Muscle layer of colon (tissue), 2 donors: Measurements from ENCODE around the gene ZBTB7A.
"Not testable (repeated sequence)": the region's sequence is repeated elsewhere in the genome, so short reads cannot be mapped to it uniquely, and the experiment has no call there.

Experiments
- H3K27ac ChIP-seq: one replicate; pipeline ENCODE4 v1.7.0; 2013; ENCODE audit warnings: low read depth, mild to moderate bottlenecking, low read length, moderate library complexity
- H3K27me3 ChIP-seq, 2 donors: one replicate each; pipeline ENCODE4 v1.7.0; 2013; ENCODE audit warnings: low read length in 2 of 2, mild to moderate bottlenecking in 2 of 2; ENCODE audit not compliant: insufficient read depth in 2 of 2, control insufficient read depth in 1 of 2
- H3K36me3 ChIP-seq: one replicate; pipeline ENCODE4 v1.7.0; 2013; ENCODE audit warnings: mild to moderate bottlenecking, low read length; ENCODE audit not compliant: insufficient read depth
- H3K4me1 ChIP-seq: one replicate; pipeline ENCODE4 v1.7.0; 2013; ENCODE audit warnings: mild to moderate bottlenecking, low read length; ENCODE audit not compliant: insufficient read depth
- H3K4me3 ChIP-seq, 2 donors: one replicate each; pipeline ENCODE4 v1.7.0; 2013; ENCODE audit warnings: low read length in 2 of 2, low read depth in 1 of 2, mild to moderate bottlenecking in 1 of 2, moderate library complexity in 1 of 2
- H3K9ac ChIP-seq: one replicate; pipeline ENCODE4 v1.7.0; 2013; ENCODE audit warnings: low read length
- H3K9me3 ChIP-seq: one replicate; pipeline ENCODE4 v1.7.0; 2013; ENCODE audit warnings: mild to moderate bottlenecking, low read length
- donor health status: abdominal sarcoma.
- donor health status: Adenocarcinoma of cecum.

Gene ZBTB7A

DNA sequence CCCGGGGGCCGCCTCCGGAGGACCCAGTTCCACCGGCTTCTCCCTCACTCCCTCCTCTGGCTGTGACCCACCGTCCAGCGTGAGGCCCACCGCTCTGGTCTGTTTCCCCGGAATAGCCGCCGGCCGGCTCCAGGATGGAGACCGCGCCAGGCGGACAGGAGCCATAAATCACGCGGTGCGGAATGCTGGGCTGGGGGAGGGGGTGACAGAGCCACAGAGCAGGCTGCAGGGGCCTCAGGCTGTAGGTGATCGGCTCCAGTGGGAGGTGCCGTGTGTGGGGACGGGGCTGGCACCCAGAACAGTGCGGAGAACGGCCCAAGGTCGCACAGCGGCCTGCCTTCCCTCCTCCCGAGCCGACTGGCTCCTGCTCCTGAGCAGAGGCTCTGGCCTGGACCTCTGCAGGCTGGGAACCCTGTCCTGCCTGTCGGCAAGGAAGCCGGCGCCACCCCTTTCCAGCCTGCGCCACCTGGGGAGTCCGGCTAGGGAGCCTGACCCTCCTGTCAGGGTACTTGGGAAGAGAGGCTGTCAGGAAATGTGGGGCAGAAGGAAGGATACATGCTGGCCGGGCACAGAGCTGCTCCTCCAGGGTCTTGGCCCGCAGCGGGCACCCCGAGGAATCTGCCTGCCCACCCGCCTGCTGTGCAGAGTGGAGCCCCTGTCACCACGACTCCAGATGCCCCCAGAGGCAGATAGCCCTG is 50.8 kb downstream of the ZBTB7A start:
- H3K27ac ChIP-seq: peak overlapping the region; percentile 64
- H3K27me3 ChIP-seq: no peaks in the 10 kb centered on the region
- peaks cover 71% of the 10 kb centered on the region for H3K4me1 ChIP-seq
- no peaks in the 10 kb centered on the region for H3K9me3 ChIP-seq
- H3K36me3 ChIP-seq: peaks cover 24% of the 10 kb centered on the region
- H3K9ac ChIP-seq: peak overlapping the region; percentile 49
- peak overlapping the region in 1 of 2 donors; percentile 28 for H3K4me3 ChIP-seq

DNA sequence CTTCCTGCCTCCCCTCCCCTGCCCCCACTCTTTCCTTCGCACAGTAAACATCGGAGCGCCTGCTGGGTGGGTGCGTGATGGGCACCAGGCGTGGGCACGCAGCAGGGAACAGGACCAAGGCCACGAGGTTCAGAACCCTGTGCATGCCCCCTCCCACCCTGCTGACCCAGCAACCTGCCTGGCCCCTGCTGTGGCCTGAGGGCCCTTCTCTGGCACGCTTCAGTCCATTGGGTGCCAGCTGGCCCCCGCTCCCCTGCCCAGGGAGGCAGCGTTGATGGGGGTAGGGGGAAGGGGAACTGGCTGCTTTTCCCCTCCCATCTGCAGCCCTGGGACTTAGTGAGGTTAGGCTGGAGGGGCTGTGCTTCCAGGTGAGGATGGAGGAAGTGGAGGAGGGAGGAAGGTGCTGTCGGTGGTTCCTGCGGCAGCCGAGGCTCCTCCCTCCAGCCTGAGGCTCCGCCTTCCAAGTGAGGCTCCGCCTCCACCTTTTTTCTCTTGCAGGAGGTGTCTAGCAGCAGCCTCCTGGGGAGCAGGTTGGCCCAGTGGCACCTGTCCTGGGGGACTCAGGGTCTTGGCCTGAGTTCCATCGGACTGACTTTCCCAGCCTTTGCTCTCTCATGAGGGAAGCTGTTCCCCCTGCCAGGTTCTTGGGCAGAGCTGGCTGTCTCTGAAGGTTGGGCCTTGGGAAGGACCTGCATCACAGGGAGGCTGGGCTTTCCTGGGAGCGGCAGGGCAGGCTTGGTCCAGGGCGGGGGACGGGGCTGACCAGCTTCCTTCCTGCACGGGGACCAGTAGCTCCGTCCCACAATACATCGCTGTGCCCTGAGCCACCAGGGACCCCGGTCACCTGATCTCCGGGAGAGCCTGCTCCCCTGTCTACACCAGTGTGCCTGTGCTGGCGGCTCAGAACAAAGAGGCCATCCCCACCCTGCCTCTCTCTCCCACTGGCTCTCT is 51.9 kb downstream of the ZBTB7A start:
- H3K27ac ChIP-seq: peak overlapping the region; percentile 64
- H3K4me1 ChIP-seq: peaks cover 73% of the 10 kb centered on the region
- no peaks in the 10 kb centered on the region for H3K9me3 ChIP-seq
- H3K36me3 ChIP-seq: peaks cover 24% of the 10 kb centered on the region
- peak overlapping the region; percentile 49 for H3K9ac ChIP-seq
- H3K4me3 ChIP-seq: no peak overlapping the region
- no peaks in the 10 kb centered on the region for H3K27me3 ChIP-seq

DNA sequence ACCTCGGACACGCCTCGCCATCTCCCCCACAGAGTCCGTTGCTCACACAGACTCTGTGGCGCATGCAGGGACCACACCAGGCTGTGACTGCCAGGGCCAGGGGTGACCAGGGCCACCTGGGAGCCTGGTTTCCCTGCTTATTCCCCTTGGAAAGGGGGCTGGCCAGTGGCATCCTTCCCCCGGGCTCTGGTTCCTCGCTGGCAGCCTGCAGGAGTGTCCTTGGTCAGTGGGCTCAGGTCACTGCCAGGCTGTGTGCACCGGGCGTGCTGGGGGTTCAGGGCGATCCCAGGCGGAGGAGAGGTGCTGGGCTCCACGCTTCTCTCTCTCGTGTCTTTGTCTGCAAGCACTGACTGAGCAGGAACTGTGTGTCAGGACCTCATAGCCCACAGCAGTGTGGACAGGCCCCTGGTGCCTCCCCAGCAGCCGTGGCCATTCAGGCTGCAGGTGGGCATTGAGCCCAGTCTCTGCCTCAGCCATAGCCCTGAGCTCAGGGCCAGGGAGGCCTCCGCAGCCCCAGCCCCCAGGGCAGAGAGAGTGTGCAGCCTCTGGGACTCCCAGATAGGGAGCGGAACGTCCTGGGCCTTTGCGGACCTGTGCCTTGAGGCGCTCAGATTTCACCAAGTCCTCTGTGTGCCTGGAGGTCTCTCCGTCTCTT is 52.7 kb downstream of the ZBTB7A start:
- Histone ChIP-seq H3K9ac (no peak overlapping the region), H3K36me3 (peaks cover 24% of the 10 kb centered on the region), H3K9me3 (no peaks in the 10 kb centered on the region), H3K27ac (peak overlapping the region; percentile 64), H3K27me3 (no peaks in the 10 kb centered on the region), H3K4me3 (no peak overlapping the region), H3K4me1 (peaks cover 75% of the 10 kb centered on the region)

DNA sequence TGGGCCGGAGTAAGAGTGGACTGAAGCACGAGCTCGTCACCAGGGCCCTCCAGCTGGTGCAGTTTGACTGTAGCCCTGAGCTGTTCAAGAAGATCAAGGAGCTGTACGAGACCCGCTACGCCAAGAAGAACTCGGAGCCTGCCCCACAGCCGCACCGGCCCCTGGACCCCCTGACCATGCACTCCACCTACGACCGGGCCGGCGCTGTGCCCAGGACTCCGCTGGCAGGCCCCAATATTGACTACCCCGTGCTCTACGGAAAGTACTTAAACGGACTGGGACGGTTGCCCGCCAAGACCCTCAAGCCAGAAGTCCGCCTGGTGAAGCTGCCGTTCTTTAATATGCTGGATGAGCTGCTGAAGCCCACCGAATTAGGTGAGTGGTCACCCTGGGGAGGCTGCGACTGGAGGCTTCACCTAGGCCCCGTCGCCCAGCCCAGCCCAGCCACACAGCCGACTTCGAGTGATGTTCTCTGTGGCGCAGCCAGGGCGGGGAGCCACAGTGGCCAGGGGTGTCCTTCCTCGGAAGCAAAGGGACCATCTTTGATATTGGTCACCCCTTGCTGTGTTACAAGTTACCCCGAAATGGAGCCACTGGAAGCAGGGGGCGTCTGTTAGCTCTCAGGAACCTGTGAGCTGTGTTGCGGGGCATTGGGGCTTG is 53.6 kb downstream of the ZBTB7A start:
- Histone ChIP-seq H3K9me3 (no peaks in the 10 kb centered on the region), H3K36me3 (peaks cover 18% of the 10 kb centered on the region), H3K9ac (no peak overlapping the region), H3K4me1 (peaks cover 84% of the 10 kb centered on the region), H3K27ac (peak overlapping the region; percentile 64), H3K27me3 (no peaks in the 10 kb centered on the region), H3K4me3 (no peak overlapping the region)

DNA sequence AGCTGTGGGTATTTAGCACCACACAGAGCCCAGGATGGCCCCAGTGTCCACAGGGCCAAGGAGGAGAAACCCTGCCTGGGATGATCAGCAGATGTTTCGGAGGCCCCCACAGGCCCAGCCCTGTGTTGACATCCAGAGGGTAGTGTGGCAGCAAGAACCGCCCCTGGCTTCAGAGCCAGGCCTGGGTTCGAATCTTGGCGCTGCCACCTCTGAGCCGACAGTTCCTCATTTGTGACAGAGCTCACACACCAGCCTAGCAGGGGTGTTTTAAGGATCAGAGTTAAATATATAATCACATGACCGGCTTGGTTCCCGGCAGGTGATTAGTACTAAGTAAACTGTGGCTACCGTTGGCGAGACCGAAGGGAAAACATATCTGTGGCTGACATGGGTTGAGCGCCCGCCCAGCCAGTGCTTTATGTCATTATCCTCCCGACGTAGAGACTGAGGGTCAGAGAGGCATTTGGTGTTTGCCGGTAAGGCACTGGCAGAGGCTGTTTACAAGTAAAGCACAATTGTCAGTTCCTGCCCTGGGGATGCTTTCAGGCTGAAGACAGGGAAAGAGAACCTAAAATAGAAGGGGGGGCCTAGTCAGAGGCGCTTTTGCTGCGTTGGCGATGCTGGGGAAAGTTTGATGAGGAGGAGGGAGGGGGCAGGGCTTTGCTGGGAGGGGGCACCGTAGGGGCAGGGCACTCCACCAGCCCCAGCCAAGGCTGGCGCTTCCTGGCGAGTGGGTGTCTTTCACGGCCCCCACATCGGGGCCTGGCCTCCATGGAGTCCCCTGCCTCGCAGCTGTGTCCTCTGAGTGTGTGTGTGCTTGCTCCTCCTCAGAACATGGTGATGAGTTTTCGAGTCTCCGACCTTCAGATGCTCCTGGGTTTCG is 54.4 kb downstream of the ZBTB7A start:
- Histone ChIP-seq H3K9ac (no peak overlapping the region), H3K27ac (peak overlapping the region; percentile 64), H3K4me1 (peaks cover 84% of the 10 kb centered on the region), H3K9me3 (no peaks in the 10 kb centered on the region), H3K4me3 (no peak overlapping the region), H3K27me3 (no peaks in the 10 kb centered on the region), H3K36me3 (peaks cover 17% of the 10 kb centered on the region)

DNA sequence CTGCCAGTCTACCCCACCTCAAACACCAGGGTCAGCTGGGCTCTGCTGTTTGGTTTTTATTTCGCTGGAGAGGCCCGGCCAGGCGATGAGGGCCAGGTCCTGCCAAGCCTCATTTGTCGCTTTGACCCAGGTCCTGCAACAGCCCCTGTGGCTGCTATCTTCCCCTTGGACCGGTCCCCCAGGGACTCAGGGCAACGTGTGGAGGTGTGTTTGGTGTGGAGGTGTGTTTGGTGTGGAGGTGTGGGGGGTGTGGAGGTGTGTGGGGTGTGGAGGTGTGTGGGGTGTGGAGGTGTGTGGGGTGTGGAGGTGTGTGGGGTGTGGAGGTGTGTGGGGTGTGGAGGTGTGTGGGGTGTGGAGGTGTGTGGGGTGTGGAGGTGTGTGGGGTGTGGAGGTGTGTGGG is 55.3 kb downstream of the ZBTB7A start:
- peaks cover 17% of the 10 kb centered on the region for H3K36me3 ChIP-seq
- H3K9me3 ChIP-seq, H3K27me3 ChIP-seq, H3K9ac ChIP-seq: not testable (repeated sequence)
- H3K27ac ChIP-seq: peak overlapping the region; percentile 94
- peak overlapping the region in 1 of 2 donors; percentile 85 for H3K4me3 ChIP-seq
- H3K4me1 ChIP-seq: peaks cover 81% of the 10 kb centered on the region

DNA sequence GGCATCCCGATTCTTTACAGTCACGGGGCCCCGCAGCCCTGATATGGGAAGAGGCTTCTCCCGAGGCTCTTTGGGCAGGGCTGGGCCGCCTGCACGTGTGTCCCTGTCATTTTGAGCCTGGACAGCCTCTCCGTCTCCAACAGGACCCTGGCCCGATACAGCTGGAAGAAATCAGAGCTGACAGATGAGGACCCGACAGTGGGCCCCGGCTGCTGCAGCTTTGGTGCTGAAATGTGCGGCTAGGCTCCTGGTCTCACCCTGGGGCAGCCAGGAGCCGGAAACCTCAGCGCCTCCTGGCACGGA is 55.9 kb downstream of the ZBTB7A start:
- peaks cover 74% of the 10 kb centered on the region for H3K4me1 ChIP-seq
- H3K27me3 ChIP-seq: no peaks in the 10 kb centered on the region
- peak overlapping the region; percentile 94 for H3K27ac ChIP-seq
- peak overlapping the region; percentile 11 to 85 for H3K4me3 ChIP-seq
- H3K9me3 ChIP-seq: no peaks in the 10 kb centered on the region
- peaks cover 17% of the 10 kb centered on the region for H3K36me3 ChIP-seq
- H3K9ac ChIP-seq: no peak overlapping the region

DNA sequence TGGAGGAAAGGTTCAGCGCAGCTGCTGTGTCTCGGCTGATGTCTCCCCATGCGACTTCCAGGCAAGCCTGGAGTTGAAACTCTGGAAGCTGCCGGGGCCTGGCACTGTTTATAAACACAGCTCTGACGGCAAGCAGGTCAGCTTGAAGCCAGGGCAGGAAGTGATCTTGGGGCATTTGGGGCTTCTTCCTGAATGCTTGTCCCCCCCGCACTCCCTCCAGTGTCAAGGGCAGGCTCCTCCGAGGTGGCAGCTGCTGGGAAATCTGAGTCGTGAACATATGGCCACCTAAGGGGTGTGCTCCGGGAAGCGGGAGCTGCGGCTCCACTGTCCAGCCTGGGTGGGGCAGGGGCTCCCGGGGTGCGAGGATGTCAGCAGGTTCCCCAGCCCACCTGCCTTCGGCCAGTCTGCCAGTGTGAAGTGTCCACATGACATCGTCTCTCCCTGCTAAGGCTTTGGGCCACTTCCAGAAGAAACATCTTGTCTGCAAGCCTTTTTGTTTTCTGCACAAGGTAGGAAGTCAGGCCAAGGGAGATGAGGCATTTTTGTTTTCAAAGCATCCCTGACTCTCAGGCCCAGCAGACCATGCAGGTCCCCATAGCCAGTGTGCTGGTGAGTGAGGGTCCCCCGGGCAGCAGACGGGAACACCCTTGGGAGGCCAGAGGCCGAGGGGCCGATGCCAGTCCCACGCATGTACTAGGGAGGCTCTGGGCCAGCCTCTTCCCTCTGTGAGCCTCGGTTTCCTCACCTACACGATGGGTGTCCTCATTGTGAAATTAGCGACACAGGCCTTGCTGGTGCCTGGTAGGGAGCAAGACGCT is 56.5 kb downstream of the ZBTB7A start:
- peak overlapping the region; percentile 11 to 85 for H3K4me3 ChIP-seq
- H3K9ac ChIP-seq: no peak overlapping the region
- H3K9me3 ChIP-seq: no peaks in the 10 kb centered on the region
- no peaks in the 10 kb centered on the region for H3K27me3 ChIP-seq
- peaks cover 17% of the 10 kb centered on the region for H3K36me3 ChIP-seq
- H3K4me1 ChIP-seq: peaks cover 69% of the 10 kb centered on the region
- H3K27ac ChIP-seq: peak overlapping the region; percentile 94

DNA sequence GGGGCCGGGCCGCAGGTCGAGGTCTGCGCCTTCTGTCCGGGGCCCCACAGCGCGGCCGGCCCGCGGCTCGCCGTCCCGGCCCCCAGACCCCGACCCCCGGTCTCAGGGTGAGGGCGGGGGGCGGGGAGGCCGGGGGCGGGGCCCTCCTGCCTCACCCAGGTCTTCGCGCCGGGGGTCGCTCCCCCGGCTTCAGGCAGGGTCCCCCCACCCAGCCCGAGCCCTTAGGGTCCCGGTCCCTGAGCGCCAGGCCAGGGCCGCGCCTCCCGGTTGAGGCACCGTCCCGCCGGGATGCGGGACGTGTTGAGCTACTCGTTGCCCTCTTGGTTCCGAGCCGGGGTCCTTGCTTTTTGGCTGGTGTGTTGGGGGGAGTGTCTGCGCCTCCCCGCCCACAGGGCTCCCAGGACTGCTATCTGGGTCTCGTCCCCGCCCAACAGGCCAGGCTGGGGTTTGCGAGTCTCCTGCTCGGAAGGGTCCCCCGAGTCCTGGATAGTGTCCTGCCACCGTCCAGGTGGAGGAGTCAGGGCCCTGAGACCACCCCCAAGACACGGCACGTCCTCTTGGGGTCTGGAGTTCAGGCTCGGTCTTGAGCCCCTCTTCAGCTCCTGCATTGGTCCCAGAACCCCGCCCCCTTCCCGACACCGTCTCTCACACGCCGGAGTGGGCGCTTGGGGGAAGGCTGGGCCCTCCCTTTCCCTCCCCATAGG is 58.7 kb downstream of the ZBTB7A start:
- Histone ChIP-seq H3K4me3 (peak overlapping the region; percentile 85 to 97), H3K27me3 (no peaks in the 10 kb centered on the region), H3K36me3 (peaks cover 2% of the 10 kb centered on the region), H3K4me1 (peaks cover 48% of the 10 kb centered on the region), H3K27ac (peak overlapping the region; percentile 94), H3K9me3 (no peaks in the 10 kb centered on the region), H3K9ac (peak overlapping the region; percentile 51)
